HG03378 (cell line): ENCODE measurements around the gene SHC4.
"Not testable (repeated sequence)": the region's sequence is repeated elsewhere in the genome, so short reads cannot be mapped to it uniquely, and the experiment has no call there.

ENCODE experiments used
- ATAC-seq: cut with Tn5 transposase; IDR thresholded peaks from one replicate; pipeline ENCODE4 v1.9.1; 2021; ENCODE audit warnings: mild to moderate bottlenecking, moderate library complexity; ENCODE audit not compliant: unreplicated experiment

SHC4 gene

DNA sequence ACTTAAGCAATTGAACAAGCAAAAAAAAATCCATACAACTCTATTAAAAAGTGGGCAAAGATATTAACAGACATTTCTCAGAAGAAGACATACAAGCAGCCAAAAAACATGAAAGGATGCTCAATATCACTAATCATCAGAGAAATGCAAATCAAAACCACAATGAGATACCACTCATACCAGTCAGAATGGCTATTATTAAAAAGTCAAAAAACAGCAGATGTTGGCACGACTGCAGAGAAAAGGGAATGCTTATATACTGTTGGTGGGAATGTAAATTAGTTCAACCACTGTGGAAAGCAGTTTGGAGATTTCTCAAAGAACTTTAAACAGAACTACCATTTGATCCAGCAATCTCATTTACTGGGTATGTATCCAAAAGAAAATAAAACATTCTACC lies 7.2 kb upstream of the SHC4 start:
- ATAC-seq: not testable (repeated sequence)

DNA sequence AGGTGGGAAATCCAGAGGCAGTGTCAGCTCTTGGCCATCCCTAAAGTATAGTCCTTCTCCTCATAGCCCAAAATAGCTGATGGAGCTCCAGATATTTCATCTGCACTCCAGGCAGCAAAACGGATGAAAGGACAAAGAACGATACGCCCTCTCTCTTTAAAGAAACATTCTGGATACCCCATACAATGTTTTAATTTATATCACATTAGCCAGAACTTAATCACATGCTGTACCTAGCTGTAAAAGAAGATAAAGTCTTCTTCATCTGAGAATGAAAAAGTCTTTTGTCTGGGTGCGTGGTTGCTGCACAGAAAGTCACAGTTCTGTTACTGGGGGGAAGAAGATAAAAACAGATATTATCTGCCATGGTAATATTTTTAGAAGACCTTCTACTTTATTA lies 4.3 kb upstream of the SHC4 start:
- ATAC-seq: no peak

GRCh38 chr15:48967336-48967735 lies 3.6 kb upstream of the SHC4 start:
- ATAC-seq: no peak

- ATAC-seq: peak; percentile 92
Measured at GRCh38 chr15:48966595-48967301, 3.0 kb upstream of the SHC4 start.

- ATAC-seq: peak; percentile 70
Measured at GRCh38 chr15:48965972-48966371, 2.3 kb upstream of the SHC4 start.

DNA sequence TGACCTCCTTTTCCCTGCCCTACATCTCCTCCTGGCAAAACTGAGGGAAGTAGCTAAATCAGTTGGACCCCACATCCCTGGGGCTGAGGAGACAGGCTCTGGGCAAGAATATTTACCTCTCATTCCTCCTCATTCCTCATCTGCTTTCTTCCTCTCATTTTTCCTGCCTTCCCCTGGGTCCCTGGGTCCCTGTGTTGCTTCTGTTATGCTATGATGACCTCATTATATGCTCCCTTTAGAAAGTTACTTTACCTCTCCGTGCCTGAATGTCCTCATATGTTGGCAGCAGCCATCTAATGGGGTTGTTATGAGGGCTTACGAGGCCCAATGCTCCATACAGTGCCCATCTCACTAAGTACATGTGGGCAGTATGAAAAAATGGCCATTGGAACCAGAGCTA lies 1.2 kb upstream of the SHC4 start:
- ATAC-seq: no peak

GRCh38 chr15:48962662-48963523 lies 826 bp downstream of the SHC4 start:
- ATAC-seq: no peak

DNA sequence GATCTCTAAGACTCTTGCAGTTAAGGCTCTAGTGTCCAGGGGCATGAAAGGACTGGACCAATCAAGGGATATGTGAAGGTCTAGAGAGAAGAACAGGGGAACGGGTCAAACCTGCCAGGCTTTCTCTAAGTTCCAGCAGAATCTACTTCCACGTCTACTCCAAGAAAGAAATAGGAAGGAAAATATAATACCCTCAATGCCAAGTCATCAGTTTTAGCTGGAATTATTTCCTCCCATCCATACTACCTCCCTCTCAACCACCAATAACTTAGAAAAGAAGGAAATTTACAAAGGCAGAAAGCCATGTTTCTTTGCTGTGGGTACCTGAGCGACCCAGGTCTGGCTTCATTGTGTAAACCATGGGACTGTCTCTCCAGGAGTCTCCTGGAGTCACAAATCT lies 7.8 kb downstream of the SHC4 start:
- no peak for ATAC-seq

DNA sequence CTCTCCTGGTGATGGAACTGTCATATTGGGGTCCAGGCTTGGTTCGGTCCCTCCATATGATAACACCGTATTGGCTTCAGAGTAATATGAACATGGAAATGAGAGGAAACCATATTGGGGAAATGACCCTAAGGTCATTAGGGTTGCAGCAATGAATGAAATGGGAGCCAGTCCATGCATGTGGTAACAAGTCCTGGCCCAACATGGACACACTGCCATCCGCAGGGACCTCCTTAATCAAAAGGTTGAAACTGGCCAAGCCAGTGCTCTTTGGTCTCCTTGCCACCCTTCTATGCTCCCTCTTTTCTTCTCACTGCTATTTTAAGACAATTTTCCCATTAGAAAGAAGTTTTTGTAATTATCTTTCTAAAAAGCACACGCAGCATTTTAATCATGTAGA lies 8.3 kb downstream of the SHC4 start:
- ATAC-seq: no peak

- no peak for ATAC-seq
Measured at GRCh38 chr15:48954538-48954937, 9.2 kb downstream of the SHC4 start.

GRCh38 chr15:48946840-48947187 lies 16.9 kb downstream of the SHC4 start:
- no peak for ATAC-seq

DNA sequence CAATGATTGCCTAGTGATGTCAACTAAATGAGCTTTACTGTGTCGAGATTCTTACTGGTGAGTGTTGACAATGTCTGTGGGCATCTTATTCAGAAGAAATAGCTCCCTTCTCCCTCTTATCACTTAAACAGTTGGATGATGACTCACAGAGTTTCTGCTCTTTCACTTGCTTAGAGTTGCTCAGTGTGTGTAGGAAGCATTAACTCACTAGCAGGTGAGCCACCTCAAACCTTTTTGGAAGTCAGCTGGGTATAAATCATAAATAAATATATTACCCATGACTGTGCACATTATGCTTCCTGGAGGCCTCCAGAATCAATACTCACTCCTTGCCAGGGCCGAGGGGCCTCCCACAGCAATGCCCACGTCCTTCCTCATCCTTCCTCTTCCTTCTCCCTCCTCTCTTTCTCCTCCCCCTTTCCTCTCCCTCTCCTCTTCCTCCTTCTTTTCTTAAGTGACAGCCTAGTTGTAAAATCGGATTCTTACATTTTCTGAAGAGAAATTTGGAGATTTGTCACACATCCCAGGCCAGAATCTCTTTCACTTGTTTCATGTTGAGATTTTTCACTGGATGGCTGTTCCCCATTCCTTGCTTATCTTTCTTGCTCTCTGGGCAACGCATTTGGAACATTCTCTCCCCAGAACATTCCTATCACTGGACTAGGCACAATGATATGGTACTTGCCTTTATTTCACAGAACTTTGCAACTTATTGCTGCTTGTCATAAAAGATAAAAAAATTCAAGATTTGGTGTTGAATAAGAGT lies 17.5 kb downstream of the SHC4 start:
- peak; percentile 66 for ATAC-seq

- no peak for ATAC-seq
Measured at GRCh38 chr15:48945386-48945785, 18.3 kb downstream of the SHC4 start.

- no peak for ATAC-seq
Measured at GRCh38 chr15:48941904-48942303, 21.8 kb downstream of the SHC4 start.

GRCh38 chr15:48940508-48940907 lies 23.2 kb downstream of the SHC4 start:
- ATAC-seq: peak; percentile 96

DNA sequence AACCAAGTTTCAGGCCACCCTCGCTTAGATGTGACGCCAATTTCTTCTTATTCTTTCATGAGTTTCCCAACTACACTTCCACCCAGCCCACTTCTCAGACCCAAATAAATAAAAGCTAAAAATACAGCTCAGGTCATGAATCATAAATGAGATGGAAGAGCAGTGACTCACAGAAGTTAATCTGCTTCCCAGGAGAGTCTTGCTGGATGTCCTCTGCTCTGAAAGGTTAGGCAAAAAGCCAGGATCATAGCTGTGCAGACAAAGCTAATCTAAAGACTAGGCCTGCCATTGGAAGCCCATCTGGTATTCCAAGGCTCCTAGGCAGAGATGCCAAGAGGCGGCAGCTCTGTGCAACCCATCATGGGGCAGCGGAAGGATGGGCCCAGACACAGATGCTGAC lies 24.1 kb downstream of the SHC4 start:
- ATAC-seq: no peak

- ATAC-seq: no peak
Measured at GRCh38 chr15:48937886-48938285, 25.8 kb downstream of the SHC4 start.

DNA sequence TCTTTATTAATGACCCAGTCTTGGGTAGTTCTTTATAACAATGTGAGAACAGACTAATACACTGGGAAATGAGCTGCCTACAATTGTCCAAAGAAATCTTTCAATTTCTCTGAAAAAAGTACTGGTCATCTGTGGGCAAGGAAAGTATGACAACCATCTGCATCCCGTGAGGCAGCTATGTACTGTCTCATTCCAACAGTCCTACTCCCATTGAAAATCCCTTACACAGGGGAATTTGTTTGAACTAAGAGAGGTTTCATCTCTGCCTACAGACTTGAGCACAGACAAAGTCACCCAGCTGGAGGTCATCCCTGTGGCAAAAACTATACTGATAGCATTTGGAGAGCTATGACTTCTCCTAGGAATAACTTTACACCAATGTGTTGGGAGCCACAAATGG lies 27.1 kb downstream of the SHC4 start:
- ATAC-seq: no peak

DNA sequence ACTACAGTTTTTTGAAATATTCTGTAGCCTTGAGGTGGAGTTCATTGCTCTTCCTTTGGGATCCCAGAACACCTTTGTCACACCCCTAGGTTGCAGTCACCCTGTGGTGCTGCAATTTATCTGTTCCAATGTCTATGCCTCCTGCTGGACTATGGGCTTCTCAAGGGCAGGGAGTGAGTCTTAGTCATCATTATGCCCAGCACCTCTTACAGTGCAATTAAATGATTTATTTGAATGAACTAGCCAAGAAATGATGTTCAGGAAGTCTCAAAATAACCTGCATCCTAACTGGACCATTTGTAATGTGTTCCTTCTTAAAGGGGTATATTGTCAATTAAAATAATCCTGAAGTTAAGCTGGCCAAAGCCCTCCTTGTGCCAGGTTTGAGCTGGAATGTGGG lies 28.5 kb downstream of the SHC4 start:
- no peak for ATAC-seq

GRCh38 chr15:48930735-48931134 lies 33.0 kb downstream of the SHC4 start:
- ATAC-seq: no peak

DNA sequence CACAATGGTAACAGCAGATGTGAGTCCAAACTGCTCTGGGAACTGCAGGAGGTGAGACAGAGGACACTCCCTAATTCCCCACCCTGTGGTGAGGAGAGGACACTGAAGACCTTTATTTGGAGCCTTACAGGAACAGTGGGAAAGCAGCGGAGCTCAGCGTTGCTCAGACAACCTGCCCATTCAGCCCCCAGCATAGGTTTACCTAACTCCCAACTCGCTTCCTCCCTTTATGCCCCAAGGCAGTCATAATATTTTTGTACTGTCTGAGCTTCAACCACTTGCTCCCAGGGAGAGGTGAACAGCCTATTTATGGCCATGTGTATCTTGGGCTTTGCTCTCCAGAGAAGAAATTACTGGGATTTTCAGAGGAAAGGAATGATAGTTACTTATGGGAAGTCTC lies 34.1 kb downstream of the SHC4 start:
- ATAC-seq: no peak
